ENCODE data around the gene C1orf122. TPM values are rescaled to one million over a fixed set of nuclear protein-coding genes. Genes with fewer than 3 reads are reported as not detected.

C1orf122 gene
- total and polyA plus RNA-seq, 2 of the 13 experiments (the other 11 are each of a cell fraction or from before 2014, with no cell fraction given) = 18.7 to 40.6 TPM

DNA sequence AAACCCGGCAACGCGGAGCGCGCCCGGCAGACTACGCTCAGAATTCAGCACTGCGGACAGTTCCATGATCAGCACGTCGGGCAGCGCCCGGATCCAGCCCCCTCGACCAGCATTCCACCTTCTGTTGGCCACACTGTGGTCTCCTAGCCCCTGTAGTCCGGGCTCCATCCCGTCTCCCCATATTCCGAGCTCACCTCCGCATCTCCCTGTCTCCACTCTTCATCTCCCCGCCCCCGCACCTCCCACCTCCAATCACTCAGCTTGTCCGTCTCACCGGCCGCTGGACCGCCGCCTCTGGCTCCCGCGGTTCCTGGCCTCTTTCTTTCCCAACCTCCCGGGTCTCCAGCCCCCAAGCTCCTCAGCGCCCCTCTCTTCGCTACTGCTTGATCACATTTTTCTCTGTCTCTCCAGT is 43.2 kb upstream of the C1orf122 start:
- ChIA-PET CTCF (ENCODE audit: low intra/inter-chr PET ratio, low total read pairs) (no interaction called here), POLR2A (no interaction called here)
- Histone ChIP-seq H3K9ac (ENCODE audit: insufficient read depth, low read depth, low read length) (no peak overlapping the region), H4K20me1 (ENCODE audit: insufficient read depth, low read length) (no peaks in the 10 kb centered on the region), H3K9me3 (ENCODE audit: low read length) (no peaks in the 10 kb centered on the region), H3K4me2 (ENCODE audit: low read depth, low read length) (no peak overlapping the region), H3K27ac (ENCODE audit: extremely low read length, insufficient read depth, low read length) (no peak overlapping the region), H3K79me2 (ENCODE audit: insufficient read depth, low read length) (no peaks in the 10 kb centered on the region), H3K4me3 (replicated peaks in 1 of 3; ENCODE audit: insufficient read depth in 1 of 3, low read depth in 2 of 3, low read length in 3 of 3) (no peak overlapping the region), H3K27me3 (ENCODE audit: control insufficient read depth in 1 of 2, insufficient read depth in 2 of 2, low read length in 2 of 2) (peaks cover 0 to 45% of the 10 kb centered on the region in 2 experiments; a peak in 4 of 5 replicates), H2AFZ (ENCODE audit: low read length) (no peak overlapping the region), H3K36me3 (replicated peaks in 1 of 2; ENCODE audit: control insufficient read depth in 1 of 2, insufficient read depth in 2 of 2, low read length in 2 of 2) (no peaks in the 10 kb centered on the region), H3K4me1 (ENCODE audit: insufficient read depth, low read length) (peaks cover 6% of the 10 kb centered on the region; the same call in 1 of the 2 replicates)
- DNase-seq (ENCODE audit: low spot score) (peak; percentile 31), FAIRE-seq (no peak), ATAC-seq (peak; percentile 86)
- intact Hi-C loops (cut with micrococcal nuclease; ENCODE audit: unreplicated experiment) = no loop called here
- in situ Hi-C loops (cut with HindIII; ENCODE audit: extremely low pct_ligation_motif_present, low pct_unique_long_range_greater_than_20kb) = no loop called here
- BruUV-seq (replicated peaks) = no TSS peak
- WGBS (ENCODE audit: low lambda C conversion rate) = 33% methylated on average over 20 of the region's 29 CpGs
- TF ChIP-seq, protein P1, sequence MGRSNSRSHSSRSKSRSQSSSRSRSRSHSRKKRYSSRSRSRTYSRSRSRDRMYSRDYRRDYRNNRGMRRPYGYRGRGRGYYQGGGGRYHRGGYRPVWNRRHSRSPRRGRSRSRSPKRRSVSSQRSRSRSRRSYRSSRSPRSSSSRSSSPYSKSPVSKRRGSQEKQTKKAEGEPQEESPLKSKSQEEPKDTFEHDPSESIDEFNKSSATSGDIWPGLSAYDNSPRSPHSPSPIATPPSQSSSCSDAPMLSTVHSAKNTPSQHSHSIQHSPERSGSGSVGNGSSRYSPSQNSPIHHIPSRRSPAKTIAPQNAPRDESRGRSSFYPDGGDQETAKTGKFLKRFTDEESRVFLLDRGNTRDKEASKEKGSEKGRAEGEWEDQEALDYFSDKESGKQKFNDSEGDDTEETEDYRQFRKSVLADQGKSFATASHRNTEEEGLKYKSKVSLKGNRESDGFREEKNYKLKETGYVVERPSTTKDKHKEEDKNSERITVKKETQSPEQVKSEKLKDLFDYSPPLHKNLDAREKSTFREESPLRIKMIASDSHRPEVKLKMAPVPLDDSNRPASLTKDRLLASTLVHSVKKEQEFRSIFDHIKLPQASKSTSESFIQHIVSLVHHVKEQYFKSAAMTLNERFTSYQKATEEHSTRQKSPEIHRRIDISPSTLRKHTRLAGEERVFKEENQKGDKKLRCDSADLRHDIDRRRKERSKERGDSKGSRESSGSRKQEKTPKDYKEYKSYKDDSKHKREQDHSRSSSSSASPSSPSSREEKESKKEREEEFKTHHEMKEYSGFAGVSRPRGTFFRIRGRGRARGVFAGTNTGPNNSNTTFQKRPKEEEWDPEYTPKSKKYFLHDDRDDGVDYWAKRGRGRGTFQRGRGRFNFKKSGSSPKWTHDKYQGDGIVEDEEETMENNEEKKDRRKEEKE (IDR thresholded peaks at IDR 0.05) = no peak
- TF ChIP-seq ZNF121 (CRISPR knock-in tag; IDR thresholded peaks at IDR 0.05) (peak; percentile 56), TMF1 (CRISPR knock-in tag; IDR thresholded peaks at IDR 0.05; ENCODE audit: low read depth) (peak; percentile 99), POLR2AphosphoS2 (IDR thresholded peaks at IDR 0.05; ENCODE audit: low read depth, low read length) (no peak), ZNF180 (CRISPR knock-in tag; IDR thresholded peaks at IDR 0.05; ENCODE audit: borderline replicate concordance, low read depth) (peak; percentile 97; the same call in 1 of the 2 replicates), ARNT (IDR thresholded peaks at IDR 0.05) (no peak), SNAI1 (CRISPR knock-in tag; IDR thresholded peaks at IDR 0.05; ENCODE audit: borderline replicate concordance) (peak; percentile 99), ZNF224 (CRISPR knock-in tag; IDR thresholded peaks at IDR 0.05) (peak; percentile 66; the same call in 1 of the 2 replicates), ZFP37 (CRISPR knock-in tag; IDR thresholded peaks at IDR 0.05; ENCODE audit: borderline replicate concordance) (peak; percentile 100), MED8 (CRISPR knock-in tag; IDR thresholded peaks at IDR 0.05; ENCODE audit: insufficient replicate concordance) (no peak), NR2C2 (CRISPR knock-in tag; IDR thresholded peaks at IDR 0.05; ENCODE audit: borderline replicate concordance) (peak; percentile 26; the same call in 1 of the 2 replicates), ELF3 (CRISPR knock-in tag; IDR thresholded peaks at IDR 0.05) (peak; percentile 93), ETV6 (CRISPR knock-in tag; conservative IDR thresholded peaks at IDR 0.05) (peak; percentile 100)
- TF ChIP-seq, protein P2, sequence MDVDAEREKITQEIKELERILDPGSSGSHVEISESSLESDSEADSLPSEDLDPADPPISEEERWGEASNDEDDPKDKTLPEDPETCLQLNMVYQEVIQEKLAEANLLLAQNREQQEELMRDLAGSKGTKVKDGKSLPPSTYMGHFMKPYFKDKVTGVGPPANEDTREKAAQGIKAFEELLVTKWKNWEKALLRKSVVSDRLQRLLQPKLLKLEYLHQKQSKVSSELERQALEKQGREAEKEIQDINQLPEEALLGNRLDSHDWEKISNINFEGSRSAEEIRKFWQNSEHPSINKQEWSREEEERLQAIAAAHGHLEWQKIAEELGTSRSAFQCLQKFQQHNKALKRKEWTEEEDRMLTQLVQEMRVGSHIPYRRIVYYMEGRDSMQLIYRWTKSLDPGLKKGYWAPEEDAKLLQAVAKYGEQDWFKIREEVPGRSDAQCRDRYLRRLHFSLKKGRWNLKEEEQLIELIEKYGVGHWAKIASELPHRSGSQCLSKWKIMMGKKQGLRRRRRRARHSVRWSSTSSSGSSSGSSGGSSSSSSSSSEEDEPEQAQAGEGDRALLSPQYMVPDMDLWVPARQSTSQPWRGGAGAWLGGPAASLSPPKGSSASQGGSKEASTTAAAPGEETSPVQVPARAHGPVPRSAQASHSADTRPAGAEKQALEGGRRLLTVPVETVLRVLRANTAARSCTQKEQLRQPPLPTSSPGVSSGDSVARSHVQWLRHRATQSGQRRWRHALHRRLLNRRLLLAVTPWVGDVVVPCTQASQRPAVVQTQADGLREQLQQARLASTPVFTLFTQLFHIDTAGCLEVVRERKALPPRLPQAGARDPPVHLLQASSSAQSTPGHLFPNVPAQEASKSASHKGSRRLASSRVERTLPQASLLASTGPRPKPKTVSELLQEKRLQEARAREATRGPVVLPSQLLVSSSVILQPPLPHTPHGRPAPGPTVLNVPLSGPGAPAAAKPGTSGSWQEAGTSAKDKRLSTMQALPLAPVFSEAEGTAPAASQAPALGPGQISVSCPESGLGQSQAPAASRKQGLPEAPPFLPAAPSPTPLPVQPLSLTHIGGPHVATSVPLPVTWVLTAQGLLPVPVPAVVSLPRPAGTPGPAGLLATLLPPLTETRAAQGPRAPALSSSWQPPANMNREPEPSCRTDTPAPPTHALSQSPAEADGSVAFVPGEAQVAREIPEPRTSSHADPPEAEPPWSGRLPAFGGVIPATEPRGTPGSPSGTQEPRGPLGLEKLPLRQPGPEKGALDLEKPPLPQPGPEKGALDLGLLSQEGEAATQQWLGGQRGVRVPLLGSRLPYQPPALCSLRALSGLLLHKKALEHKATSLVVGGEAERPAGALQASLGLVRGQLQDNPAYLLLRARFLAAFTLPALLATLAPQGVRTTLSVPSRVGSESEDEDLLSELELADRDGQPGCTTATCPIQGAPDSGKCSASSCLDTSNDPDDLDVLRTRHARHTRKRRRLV (CRISPR knock-in tag; IDR thresholded peaks at IDR 0.05) = peak; percentile 96
- TF ChIP-seq, protein P3, sequence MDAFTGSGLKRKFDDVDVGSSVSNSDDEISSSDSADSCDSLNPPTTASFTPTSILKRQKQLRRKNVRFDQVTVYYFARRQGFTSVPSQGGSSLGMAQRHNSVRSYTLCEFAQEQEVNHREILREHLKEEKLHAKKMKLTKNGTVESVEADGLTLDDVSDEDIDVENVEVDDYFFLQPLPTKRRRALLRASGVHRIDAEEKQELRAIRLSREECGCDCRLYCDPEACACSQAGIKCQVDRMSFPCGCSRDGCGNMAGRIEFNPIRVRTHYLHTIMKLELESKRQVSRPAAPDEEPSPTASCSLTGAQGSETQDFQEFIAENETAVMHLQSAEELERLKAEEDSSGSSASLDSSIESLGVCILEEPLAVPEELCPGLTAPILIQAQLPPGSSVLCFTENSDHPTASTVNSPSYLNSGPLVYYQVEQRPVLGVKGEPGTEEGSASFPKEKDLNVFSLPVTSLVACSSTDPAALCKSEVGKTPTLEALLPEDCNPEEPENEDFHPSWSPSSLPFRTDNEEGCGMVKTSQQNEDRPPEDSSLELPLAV (CRISPR knock-in tag; conservative IDR thresholded peaks at IDR 0.05; ENCODE audit: low read depth) = peak; percentile 89; the same call in 1 of the 2 replicates
